SH-SY5Y (cell line): ENCODE measurements around the gene TRPV5.

Experiments
- GATA2 ChIP-seq: IDR thresholded peaks from 2 replicates; pipeline ENCODE4 v1.6.1; 2011; ENCODE audit warnings: mild to moderate bottlenecking, low read depth, low read length
- GATA3 ChIP-seq: IDR thresholded peaks from 2 replicates; pipeline ENCODE4 v1.6.1; 2011; ENCODE audit warnings: low read depth, mild to moderate bottlenecking, low read length, moderate library complexity

Gene TRPV5

GRCh38 chr7:142881586-142882337 lies 51.8 kb downstream of the TRPV5 start:
- TF ChIP-seq GATA2 (no peak), GATA3 (no peak)

GRCh38 chr7:142880876-142881505 lies 52.6 kb downstream of the TRPV5 start:
- TF ChIP-seq GATA3, result no peak

- TF ChIP-seq GATA3 (no peak), GATA2 (no peak)
Observed at GRCh38 chr7:142879060-142879459, 54.5 kb downstream of the TRPV5 start.

GRCh38 chr7:142878315-142878714 lies 55.2 kb downstream of the TRPV5 start:
- no peak for TF ChIP-seq GATA3
- TF ChIP-seq GATA2, result no peak

- TF ChIP-seq GATA3 (no peak), GATA2 (no peak)
Observed at GRCh38 chr7:142876991-142877910, 56.3 kb downstream of the TRPV5 start.

- TF ChIP-seq GATA3 (no peak), GATA2 (no peak)
Observed at GRCh38 chr7:142876236-142876960, 57.1 kb downstream of the TRPV5 start.

GRCh38 chr7:142875456-142875855 lies 58.1 kb downstream of the TRPV5 start:
- no peak for TF ChIP-seq GATA3
- TF ChIP-seq GATA2, result no peak

GRCh38 chr7:142874837-142875236 lies 58.7 kb downstream of the TRPV5 start:
- TF ChIP-seq GATA3, result no peak
- TF ChIP-seq GATA2, result no peak

- no peak for TF ChIP-seq GATA3
- no peak for TF ChIP-seq GATA2
Observed at GRCh38 chr7:142874409-142874808, 59.1 kb downstream of the TRPV5 start.

GRCh38 chr7:142873871-142874270 lies 59.7 kb downstream of the TRPV5 start:
- no peak for TF ChIP-seq GATA2
- TF ChIP-seq GATA3, result no peak

GRCh38 chr7:142873281-142873784 lies 60.2 kb downstream of the TRPV5 start:
- TF ChIP-seq GATA3 (no peak), GATA2 (no peak)

- TF ChIP-seq GATA2 (no peak), GATA3 (no peak)
Observed at GRCh38 chr7:142872106-142872675, 61.4 kb downstream of the TRPV5 start.
